ENCODE data around the gene SAXO1.

- TF ChIP-seq CTCF (conservative IDR thresholded peaks at IDR 0.05; ENCODE audit: low read depth, low read length) (no peak), EZH2 (IDR thresholded peaks at IDR 0.05; ENCODE audit: low read length, unreplicated experiment) (no peak), EZH2phosphoT487 (IDR thresholded peaks at IDR 0.05; ENCODE audit: borderline replicate concordance, low read length) (no peak)
Observed at GRCh38 chr9:18928711-18929110, 104.3 kb downstream of the SAXO1 start.
